Measurements from ENCODE around the gene C1QL2. TPM values are rescaled to one million over a fixed set of nuclear protein-coding genes. Genes with fewer than 3 reads are reported as not detected.

C1QL2 gene
- total RNA-seq, 1 donor from 2014 or later = 1.1 TPM

DNA sequence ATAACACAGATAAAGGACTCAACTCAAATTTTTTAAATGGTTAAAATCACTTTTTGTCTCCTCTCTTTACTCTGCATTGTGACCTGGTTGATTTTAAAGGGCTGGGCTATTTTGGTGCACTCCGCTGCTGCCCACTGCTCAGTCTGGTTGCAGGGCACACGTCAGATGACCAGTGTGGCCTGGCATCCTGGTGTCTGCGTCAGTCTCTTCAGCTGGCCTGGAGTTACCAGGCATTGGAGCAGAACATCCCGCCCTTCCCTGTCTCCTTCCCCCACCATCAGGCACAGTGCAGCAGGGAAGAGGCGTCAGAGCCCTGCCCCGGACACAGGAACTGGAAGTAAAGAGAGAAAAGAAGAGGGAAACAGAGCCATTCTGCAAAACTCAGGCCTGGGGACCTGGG, 8.9 kb downstream of the C1QL2 start:
- Mint-ChIP-seq H3K4me1 (ENCODE audit: unreplicated experiment) (no peaks in the 10 kb centered on the region), H3K9me3 (no peaks in the 10 kb centered on the region), H3K27ac (no peak overlapping the region), H3K27me3 (peaks cover 93% of the 10 kb centered on the region), H3K4me3 (no peak overlapping the region), H3K36me3 (no peaks in the 10 kb centered on the region)
- no peak for DNase-seq (ENCODE audit: extremely low spot score, unreplicated experiment)
- TF ChIP-seq, protein P1, sequence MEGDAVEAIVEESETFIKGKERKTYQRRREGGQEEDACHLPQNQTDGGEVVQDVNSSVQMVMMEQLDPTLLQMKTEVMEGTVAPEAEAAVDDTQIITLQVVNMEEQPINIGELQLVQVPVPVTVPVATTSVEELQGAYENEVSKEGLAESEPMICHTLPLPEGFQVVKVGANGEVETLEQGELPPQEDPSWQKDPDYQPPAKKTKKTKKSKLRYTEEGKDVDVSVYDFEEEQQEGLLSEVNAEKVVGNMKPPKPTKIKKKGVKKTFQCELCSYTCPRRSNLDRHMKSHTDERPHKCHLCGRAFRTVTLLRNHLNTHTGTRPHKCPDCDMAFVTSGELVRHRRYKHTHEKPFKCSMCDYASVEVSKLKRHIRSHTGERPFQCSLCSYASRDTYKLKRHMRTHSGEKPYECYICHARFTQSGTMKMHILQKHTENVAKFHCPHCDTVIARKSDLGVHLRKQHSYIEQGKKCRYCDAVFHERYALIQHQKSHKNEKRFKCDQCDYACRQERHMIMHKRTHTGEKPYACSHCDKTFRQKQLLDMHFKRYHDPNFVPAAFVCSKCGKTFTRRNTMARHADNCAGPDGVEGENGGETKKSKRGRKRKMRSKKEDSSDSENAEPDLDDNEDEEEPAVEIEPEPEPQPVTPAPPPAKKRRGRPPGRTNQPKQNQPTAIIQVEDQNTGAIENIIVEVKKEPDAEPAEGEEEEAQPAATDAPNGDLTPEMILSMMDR (conservative IDR thresholded peaks at IDR 0.05) = no peak

DNA sequence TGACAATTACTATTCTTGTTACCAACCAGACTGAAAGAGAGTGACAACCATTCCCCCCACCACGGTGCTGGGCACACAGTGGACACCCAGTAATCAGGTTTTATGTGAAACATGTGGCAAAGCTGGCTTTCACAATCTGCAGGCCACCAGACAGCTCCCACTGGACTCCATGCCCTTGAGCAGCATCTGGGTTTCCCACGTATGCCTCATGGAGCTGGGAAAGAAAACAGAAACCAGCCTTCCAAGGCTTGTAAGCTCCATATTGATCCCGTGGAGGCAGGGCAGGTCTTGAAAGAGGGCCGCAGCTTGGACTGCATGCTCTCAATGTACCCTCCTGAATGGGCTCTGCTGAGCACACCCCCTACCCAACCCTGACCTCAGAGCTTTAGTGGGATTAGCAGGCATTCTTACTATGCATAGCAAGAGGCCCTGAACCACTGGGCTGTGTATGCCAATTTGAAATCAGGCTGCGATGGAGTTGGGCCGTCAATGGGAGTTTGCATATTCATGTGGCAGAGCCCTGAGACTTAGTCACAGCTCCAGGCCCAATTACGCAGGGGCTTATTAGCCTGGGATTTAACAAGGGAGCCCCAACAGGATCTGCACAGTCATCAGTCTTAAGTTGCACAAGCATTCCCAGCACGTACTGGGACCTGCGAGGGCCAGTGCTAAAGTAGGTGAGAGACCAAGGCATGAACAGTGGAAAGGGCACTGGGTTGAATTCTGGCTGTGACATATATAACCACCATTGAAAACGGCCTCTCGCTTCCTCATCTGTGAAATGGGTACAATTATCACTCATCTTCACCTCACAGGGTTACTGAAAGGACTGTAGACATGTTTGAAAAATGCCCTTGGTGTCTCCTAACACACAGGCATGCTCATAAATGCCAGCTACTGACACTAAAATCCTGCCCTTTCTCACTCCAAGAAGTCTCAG, 10.5 kb downstream of the C1QL2 start:
- H3K4me1 Mint-ChIP-seq (ENCODE audit: unreplicated experiment) = no peaks in the 10 kb centered on the region
- no peaks in the 10 kb centered on the region for H3K36me3 Mint-ChIP-seq
- TF ChIP-seq, protein P1 (conservative IDR thresholded peaks at IDR 0.05) = no peak
- no peak for DNase-seq (ENCODE audit: extremely low spot score, unreplicated experiment)
- H3K4me3 Mint-ChIP-seq = no peak overlapping the region
- H3K27me3 Mint-ChIP-seq = peaks cover 92% of the 10 kb centered on the region
- no peaks in the 10 kb centered on the region for H3K9me3 Mint-ChIP-seq
- no peak overlapping the region for H3K27ac Mint-ChIP-seq

DNA sequence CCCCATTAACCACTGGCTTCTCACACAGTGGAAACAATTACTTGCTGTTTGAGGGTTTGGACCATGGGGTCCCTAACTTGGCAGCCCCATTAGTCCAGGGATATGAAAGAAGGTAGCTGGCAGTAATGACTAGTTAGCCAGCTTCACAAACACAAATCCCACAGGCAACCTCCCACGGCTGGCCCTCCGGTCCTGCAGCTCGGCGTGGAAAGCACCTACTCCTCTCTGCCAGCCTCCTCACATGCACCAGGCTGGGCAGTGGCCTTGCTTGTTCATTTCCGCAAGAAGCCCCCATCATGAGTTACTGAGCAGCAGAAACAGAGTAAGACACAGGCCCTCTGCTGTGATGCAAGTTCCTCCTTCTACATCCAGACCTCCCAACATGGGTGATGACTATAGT, 13.7 kb downstream of the C1QL2 start:
- Mint-ChIP-seq H3K4me1 (ENCODE audit: unreplicated experiment) (no peaks in the 10 kb centered on the region), H3K36me3 (no peaks in the 10 kb centered on the region), H3K9me3 (no peaks in the 10 kb centered on the region), H3K27me3 (peaks cover 82% of the 10 kb centered on the region), H3K27ac (no peak overlapping the region), H3K4me3 (no peak overlapping the region)
- TF ChIP-seq, protein P1 (conservative IDR thresholded peaks at IDR 0.05) = no peak
- DNase-seq (ENCODE audit: extremely low spot score, unreplicated experiment) = no peak

DNA sequence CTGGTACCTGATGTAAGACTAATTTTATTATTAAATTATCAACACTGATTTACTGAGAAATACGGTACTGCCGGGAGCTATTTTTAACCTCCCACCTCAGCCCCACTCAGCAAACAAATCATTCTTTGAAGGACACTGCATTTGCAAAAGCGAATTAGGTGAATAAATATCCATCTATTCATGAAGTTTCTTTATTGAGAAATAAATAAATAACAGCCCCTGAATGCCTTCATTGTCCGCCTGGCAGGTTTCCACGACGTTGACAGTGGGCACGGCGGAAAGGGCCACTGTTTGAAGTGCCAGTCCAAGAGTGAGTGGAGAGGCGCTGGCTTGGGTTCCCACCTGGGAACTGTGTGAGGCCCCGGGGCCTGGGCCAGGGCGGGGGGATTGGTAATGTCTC, 15.7 kb downstream of the C1QL2 start:
- Mint-ChIP-seq H3K9me3 (no peaks in the 10 kb centered on the region), H3K27me3 (peaks cover 85% of the 10 kb centered on the region)

DNA sequence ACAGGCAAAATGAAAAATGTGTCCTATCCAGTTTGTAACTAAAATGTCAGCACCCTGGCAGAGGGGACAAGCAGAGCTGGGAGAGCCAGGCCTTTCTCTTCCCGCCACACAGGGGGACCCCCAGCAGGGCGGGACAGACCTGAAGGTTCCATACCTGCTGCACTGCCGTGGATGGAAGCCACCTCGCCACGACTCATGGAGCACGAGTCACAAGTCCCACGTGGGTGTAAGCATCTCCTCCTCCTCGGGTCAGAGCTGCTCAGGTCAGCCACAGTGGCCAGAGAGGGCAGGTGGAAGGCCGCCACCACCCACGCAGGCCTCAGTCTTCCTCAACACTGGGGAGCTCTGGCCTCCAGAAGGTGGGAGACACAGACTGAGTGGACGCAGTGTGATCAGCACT, 21.0 kb downstream of the C1QL2 start:
- H3K27ac Mint-ChIP-seq = no peak overlapping the region

More for the DNA sequence above, 15.7 kb downstream of the C1QL2 start:
- H3K4me1 Mint-ChIP-seq (ENCODE audit: unreplicated experiment) = no peaks in the 10 kb centered on the region
- H3K27ac Mint-ChIP-seq = no peak overlapping the region
- TF ChIP-seq, protein P1 (conservative IDR thresholded peaks at IDR 0.05) = no peak
- no peak overlapping the region for H3K4me3 Mint-ChIP-seq
- no peak for DNase-seq (ENCODE audit: extremely low spot score, unreplicated experiment)
- no peaks in the 10 kb centered on the region for H3K36me3 Mint-ChIP-seq

More for the DNA sequence above, 21.0 kb downstream of the C1QL2 start:
- Mint-ChIP-seq H3K9me3 (no peaks in the 10 kb centered on the region), H3K4me1 (ENCODE audit: unreplicated experiment) (no peaks in the 10 kb centered on the region), H3K4me3 (no peak overlapping the region), H3K27me3 (peaks cover 72% of the 10 kb centered on the region), H3K36me3 (no peaks in the 10 kb centered on the region)
- no peak for DNase-seq (ENCODE audit: extremely low spot score, unreplicated experiment)
- TF ChIP-seq, protein P1 (conservative IDR thresholded peaks at IDR 0.05) = no peak
